GM12865 (cell line): Measurements from ENCODE around the gene HMCN1.

Experiments
- DNase-seq: peaks from one replicate; pipeline ENCODE4 v3.0.0; 2010; ENCODE audit warnings: low read depth
- H3K4me3 ChIP-seq: 2 replicates; pipeline ENCODE4 v1.5.1; 2011; ENCODE audit warnings: mild to moderate bottlenecking, low read depth, low read length, control low read depth
- TF ChIP-seq, protein P1 (sequence below): IDR thresholded peaks from 2 replicates; pipeline ENCODE4 v1.5.1; 2011; ENCODE audit warnings: low read length, control low read depth, low read depth, inconsistent platforms; ENCODE audit not compliant: insufficient read depth; ENCODE audit errors: missing control alignments

Gene HMCN1

GRCh38 chr1:185984113-185984836, 250.1 kb downstream of the HMCN1 start:
- DNase-seq: no peak
- TF ChIP-seq, protein P1, sequence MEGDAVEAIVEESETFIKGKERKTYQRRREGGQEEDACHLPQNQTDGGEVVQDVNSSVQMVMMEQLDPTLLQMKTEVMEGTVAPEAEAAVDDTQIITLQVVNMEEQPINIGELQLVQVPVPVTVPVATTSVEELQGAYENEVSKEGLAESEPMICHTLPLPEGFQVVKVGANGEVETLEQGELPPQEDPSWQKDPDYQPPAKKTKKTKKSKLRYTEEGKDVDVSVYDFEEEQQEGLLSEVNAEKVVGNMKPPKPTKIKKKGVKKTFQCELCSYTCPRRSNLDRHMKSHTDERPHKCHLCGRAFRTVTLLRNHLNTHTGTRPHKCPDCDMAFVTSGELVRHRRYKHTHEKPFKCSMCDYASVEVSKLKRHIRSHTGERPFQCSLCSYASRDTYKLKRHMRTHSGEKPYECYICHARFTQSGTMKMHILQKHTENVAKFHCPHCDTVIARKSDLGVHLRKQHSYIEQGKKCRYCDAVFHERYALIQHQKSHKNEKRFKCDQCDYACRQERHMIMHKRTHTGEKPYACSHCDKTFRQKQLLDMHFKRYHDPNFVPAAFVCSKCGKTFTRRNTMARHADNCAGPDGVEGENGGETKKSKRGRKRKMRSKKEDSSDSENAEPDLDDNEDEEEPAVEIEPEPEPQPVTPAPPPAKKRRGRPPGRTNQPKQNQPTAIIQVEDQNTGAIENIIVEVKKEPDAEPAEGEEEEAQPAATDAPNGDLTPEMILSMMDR: no peak
- no peak overlapping the region for H3K4me3 ChIP-seq

- DNase-seq: no peak
- no peak overlapping the region for H3K4me3 ChIP-seq
- TF ChIP-seq, protein P1: no peak
Measured at GRCh38 chr1:185987611-185988321, 253.6 kb downstream of the HMCN1 start.

- TF ChIP-seq, protein P1: no peak
- no peak for DNase-seq
- no peak overlapping the region for H3K4me3 ChIP-seq
Measured at GRCh38 chr1:185990565-185990964, 256.4 kb downstream of the HMCN1 start.

DNA sequence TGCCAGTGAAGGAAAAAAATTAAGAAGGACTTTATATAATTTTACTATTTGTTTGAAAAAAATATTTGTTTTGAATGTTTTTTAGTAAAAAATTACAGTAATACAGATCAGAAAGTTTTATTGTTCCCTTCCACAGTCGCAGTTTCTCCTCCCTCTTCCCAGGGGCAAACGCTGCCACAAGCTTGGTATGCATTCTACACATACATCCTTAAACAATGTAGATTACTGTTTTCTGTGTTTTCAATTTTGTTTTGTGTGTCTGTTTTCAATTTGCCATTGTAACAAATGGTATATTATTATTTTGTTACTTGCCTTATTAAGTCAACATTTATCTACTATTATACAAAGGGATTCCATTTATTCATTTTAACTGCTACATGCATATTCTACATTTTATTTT, 257.1 kb downstream of the HMCN1 start:
- no peak for DNase-seq
- TF ChIP-seq, protein P1: no peak
- no peak overlapping the region for H3K4me3 ChIP-seq

DNA sequence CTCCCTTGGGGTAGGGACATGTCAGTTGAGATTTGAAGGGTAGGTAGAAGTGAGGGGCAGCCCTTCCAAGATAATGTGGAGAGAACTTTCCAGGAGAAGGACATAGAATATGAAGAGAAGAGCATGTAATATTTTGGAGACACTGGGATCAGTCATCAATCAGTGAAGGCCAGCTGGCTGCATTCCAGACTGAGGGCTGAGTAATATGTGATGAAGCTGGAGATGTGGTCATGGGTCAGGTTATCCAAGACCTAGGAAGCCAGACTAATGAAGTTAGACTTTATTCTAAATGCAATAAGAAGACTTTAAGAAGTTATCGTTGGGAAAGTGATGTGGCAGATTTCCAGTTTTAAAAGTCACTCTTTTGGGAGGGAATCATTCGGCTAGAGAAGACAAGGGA, 262.0 kb downstream of the HMCN1 start:
- no peak overlapping the region for H3K4me3 ChIP-seq
- TF ChIP-seq, protein P1: no peak
- no peak for DNase-seq

DNA sequence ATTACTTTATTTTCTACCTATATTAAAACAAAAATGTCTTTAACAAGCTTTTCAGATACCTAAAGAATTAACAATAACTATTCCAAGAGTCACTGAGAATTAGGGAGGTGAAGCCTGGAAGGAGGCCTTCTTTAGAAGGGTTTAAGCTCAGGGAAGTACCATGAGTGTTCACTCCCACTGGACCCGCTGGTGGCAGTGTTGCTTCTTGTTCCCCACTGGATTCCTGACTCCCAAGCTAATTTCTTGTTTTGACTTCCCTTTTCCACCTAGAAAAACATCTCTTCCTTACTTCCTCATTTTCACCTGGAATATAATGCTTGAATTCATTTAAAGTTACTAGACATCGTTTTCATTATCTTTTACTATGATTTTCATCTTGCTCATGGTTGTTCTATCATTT, 264.2 kb downstream of the HMCN1 start:
- TF ChIP-seq, protein P1: no peak
- H3K4me3 ChIP-seq: no peak overlapping the region
- no peak for DNase-seq
